Measurements from ENCODE around the gene ZNF208. TPM values are rescaled to one million over a fixed set of nuclear protein-coding genes. Genes with fewer than 3 reads are reported as not detected.

ZNF208 gene
- total and polyA plus RNA-seq, 2 donors (not counting 3 experiments of a cell fraction or from before 2014, with no cell fraction given) = not detected

DNA sequence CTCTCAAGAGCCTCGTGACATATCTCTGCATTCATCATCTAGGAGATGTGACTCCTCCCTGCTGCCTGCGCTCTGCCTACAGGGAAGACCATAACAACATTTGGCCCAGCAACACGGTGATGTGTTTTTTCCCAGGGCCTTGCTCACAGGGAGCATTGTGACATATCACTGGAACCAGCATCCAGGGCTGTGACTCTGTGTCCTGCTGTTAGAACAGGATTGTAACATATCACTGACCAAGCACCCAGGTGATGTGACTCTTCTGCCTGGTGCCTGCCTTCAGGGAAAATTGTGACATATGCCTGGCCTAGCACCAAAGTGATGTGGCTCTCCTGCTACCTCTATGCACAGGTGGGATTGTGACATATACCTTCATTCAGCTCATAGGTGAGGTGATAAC lies 95.3 kb downstream of the ZNF208 start:
- Histone ChIP-seq H3K4me3 (replicated peaks in 1 of 3; ENCODE audit: insufficient read depth in 1 of 3, low read depth in 1 of 3, low read length in 3 of 3) (no peak overlapping the region), H3K4me1 (ENCODE audit: control insufficient read depth, extremely low read depth, insufficient read depth, low read length) (no peaks in the 10 kb centered on the region), H3K79me2 (ENCODE audit: control insufficient read depth, insufficient read depth, low read length) (no peaks in the 10 kb centered on the region), H3K36me3 (ENCODE audit: control insufficient read depth in 2 of 2, extremely low read depth in 1 of 2, insufficient read depth in 2 of 2, low read length in 2 of 2) (no peaks in the 10 kb centered on the region), H4K20me1 (replicated peaks; ENCODE audit: control insufficient read depth, extremely low read depth, insufficient read depth, low read length) (no peaks in the 10 kb centered on the region), H3K9me1 (replicated peaks; ENCODE audit: control insufficient read depth, extremely low read depth, insufficient read depth, low read length) (no peaks in the 10 kb centered on the region), H3K9ac (replicated peaks; ENCODE audit: extremely low read depth, insufficient read depth, low read length) (no peak overlapping the region), H3K27ac (ENCODE audit: insufficient read depth, low read depth, low read length) (no peak overlapping the region), H3K27me3 (ENCODE audit: control insufficient read depth in 2 of 2, insufficient read depth in 2 of 2, low read length in 2 of 2) (no peaks in the 10 kb centered on the region), H2AFZ (ENCODE audit: low read depth, low read length) (no peak overlapping the region), H3K9me3 (replicated peaks; ENCODE audit: control insufficient read depth, insufficient read depth, low read length) (peaks cover 16% of the 10 kb centered on the region), H3K4me2 (ENCODE audit: insufficient read depth, low read length) (no peak overlapping the region)
- no peak for TF ChIP-seq EZH2 (IDR thresholded peaks at IDR 0.05; ENCODE audit: borderline replicate concordance, low read depth, low read length, severe bottlenecking)
- TF ChIP-seq GATA2 (IDR thresholded peaks at IDR 0.05; ENCODE audit: insufficient read depth, insufficient read length, low read depth, low read length) = no peak
- no peak for TF ChIP-seq JUN (IDR thresholded peaks at IDR 0.05; ENCODE audit: borderline replicate concordance, insufficient read depth, insufficient read length, low read depth)
- no peak for TF ChIP-seq POLR2AphosphoS5 (IDR thresholded peaks at IDR 0.05; ENCODE audit: insufficient read depth, low read depth, low read length)
- TF ChIP-seq FOS (IDR thresholded peaks at IDR 0.05; ENCODE audit: borderline replicate concordance, insufficient read depth, low read length) = no peak
- ChIA-PET CTCF (no interaction called here), POLR2A (no interaction called here)
- FAIRE-seq (no peak), DNase-seq (ENCODE audit: low read depth, low spot score) (no peak)
- dilution Hi-C loops (cut with MboI; ENCODE audit: extremely low pct_ligation_motif_present, low sequenced_read_pairs) = no loop called here
- intact Hi-C loops (cut with micrococcal nuclease) = no loop called here
- no TSS peak for BruUV-seq (replicated peaks)

DNA sequence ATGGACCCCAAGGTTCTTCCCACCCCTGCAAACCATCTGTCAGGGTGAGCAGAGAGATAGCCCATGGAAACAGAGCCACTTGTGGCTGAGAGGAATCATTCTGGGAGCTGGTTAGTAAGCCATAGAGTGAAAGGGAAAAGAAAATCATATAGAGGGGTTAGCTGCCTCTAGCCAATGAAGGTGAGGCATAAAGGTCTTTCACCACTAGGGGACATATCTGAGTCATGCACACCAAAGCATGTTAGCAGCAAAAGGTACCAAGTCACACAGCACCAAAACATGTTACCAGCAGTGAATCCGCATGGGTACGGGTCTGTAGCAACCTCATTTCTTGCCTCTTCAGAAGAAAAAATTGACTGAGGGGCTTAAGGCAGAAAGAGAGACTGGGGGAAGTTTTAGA lies 98.1 kb downstream of the ZNF208 start:
- Histone ChIP-seq H3K4me1 (ENCODE audit: control insufficient read depth, extremely low read depth, insufficient read depth, low read length) (no peaks in the 10 kb centered on the region), H3K79me2 (ENCODE audit: control insufficient read depth, insufficient read depth, low read length) (no peaks in the 10 kb centered on the region), H4K20me1 (replicated peaks; ENCODE audit: control insufficient read depth, extremely low read depth, insufficient read depth, low read length) (no peaks in the 10 kb centered on the region), H3K27ac (ENCODE audit: insufficient read depth, low read depth, low read length) (no peak overlapping the region), H3K4me2 (ENCODE audit: insufficient read depth, low read length) (no peak overlapping the region), H2AFZ (ENCODE audit: low read depth, low read length) (no peak overlapping the region), H3K4me3 (replicated peaks in 1 of 3; ENCODE audit: insufficient read depth in 1 of 3, low read depth in 1 of 3, low read length in 3 of 3) (no peak overlapping the region), H3K9me3 (replicated peaks; ENCODE audit: control insufficient read depth, insufficient read depth, low read length) (peaks cover 13% of the 10 kb centered on the region), H3K27me3 (ENCODE audit: control insufficient read depth in 2 of 2, insufficient read depth in 2 of 2, low read length in 2 of 2) (no peaks in the 10 kb centered on the region), H3K9ac (replicated peaks; ENCODE audit: extremely low read depth, insufficient read depth, low read length) (no peak overlapping the region), H3K36me3 (ENCODE audit: control insufficient read depth in 2 of 2, extremely low read depth in 1 of 2, insufficient read depth in 2 of 2, low read length in 2 of 2) (no peaks in the 10 kb centered on the region), H3K9me1 (replicated peaks; ENCODE audit: control insufficient read depth, extremely low read depth, insufficient read depth, low read length) (no peaks in the 10 kb centered on the region)
- dilution Hi-C loops (cut with MboI; ENCODE audit: extremely low pct_ligation_motif_present, low sequenced_read_pairs) = no loop called here
- BruUV-seq (replicated peaks) = no TSS peak
- FAIRE-seq (no peak), DNase-seq (ENCODE audit: low read depth, low spot score) (no peak)
- POLR2A ChIA-PET = no interaction called here
- CTCF ChIA-PET = no interaction called here
- no peak for TF ChIP-seq EZH2 (IDR thresholded peaks at IDR 0.05; ENCODE audit: borderline replicate concordance, low read depth, low read length, severe bottlenecking)
- TF ChIP-seq MYC (IDR thresholded peaks at IDR 0.05; ENCODE audit: low read depth, low read length) = no peak
- TF ChIP-seq GATA2 (IDR thresholded peaks at IDR 0.05; ENCODE audit: insufficient read depth, insufficient read length, low read depth, low read length) = no peak
- no peak for TF ChIP-seq JUN (IDR thresholded peaks at IDR 0.05; ENCODE audit: borderline replicate concordance, insufficient read depth, insufficient read length, low read depth)
- no peak for TF ChIP-seq FOS (IDR thresholded peaks at IDR 0.05; ENCODE audit: borderline replicate concordance, insufficient read depth, low read length)
- TF ChIP-seq POLR2A (IDR thresholded peaks at IDR 0.05; ENCODE audit: low read depth, low read length) = no peak
- TF ChIP-seq, protein P1, sequence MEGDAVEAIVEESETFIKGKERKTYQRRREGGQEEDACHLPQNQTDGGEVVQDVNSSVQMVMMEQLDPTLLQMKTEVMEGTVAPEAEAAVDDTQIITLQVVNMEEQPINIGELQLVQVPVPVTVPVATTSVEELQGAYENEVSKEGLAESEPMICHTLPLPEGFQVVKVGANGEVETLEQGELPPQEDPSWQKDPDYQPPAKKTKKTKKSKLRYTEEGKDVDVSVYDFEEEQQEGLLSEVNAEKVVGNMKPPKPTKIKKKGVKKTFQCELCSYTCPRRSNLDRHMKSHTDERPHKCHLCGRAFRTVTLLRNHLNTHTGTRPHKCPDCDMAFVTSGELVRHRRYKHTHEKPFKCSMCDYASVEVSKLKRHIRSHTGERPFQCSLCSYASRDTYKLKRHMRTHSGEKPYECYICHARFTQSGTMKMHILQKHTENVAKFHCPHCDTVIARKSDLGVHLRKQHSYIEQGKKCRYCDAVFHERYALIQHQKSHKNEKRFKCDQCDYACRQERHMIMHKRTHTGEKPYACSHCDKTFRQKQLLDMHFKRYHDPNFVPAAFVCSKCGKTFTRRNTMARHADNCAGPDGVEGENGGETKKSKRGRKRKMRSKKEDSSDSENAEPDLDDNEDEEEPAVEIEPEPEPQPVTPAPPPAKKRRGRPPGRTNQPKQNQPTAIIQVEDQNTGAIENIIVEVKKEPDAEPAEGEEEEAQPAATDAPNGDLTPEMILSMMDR (IDR thresholded peaks at IDR 0.05; ENCODE audit: extremely low read depth in 1 of 2, insufficient read depth in 1 of 2, low read depth in 1 of 2, low read length in 2 of 2) = no peak
- TF ChIP-seq, protein P2, sequence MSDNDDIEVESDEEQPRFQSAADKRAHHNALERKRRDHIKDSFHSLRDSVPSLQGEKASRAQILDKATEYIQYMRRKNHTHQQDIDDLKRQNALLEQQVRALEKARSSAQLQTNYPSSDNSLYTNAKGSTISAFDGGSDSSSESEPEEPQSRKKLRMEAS (IDR thresholded peaks at IDR 0.05; ENCODE audit: insufficient read depth, insufficient read length) = no peak
- no peak for TF ChIP-seq POLR2AphosphoS5 (IDR thresholded peaks at IDR 0.05; ENCODE audit: insufficient read depth, low read depth, low read length)
- intact Hi-C loops (cut with micrococcal nuclease) = no loop called here
